ENCODE data around the gene THRAP3. TPM values are rescaled to one million over a fixed set of nuclear protein-coding genes. Genes with fewer than 3 reads are reported as not detected.

Gene THRAP3
- total and polyA plus RNA-seq, 2 experiments from 2014 or later = 127 to 161 TPM

DNA sequence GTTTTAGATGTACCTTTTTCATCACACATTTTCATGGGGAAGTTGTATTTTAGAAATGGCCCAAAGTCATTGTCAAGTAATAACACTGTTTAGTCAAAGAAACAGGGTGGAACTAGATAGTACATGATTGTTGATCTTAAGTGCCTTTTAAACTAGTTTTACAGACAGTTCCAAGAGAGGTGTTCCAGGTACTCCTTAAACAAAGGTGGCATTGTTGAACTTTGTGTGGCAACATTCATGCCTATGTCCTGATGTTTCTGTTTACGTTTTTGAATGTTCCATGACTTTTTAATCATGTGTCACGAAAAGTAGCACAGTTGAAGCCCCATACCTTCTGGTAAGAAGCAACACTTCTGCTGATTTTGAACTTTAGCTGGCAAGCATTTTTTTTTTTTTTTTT lies 72.8 kb downstream of the THRAP3 start:
- no peak for ATAC-seq
- H3K36me3 ChIP-seq (ENCODE audit: insufficient read depth) = peaks cover 65% of the 10 kb centered on the region

DNA sequence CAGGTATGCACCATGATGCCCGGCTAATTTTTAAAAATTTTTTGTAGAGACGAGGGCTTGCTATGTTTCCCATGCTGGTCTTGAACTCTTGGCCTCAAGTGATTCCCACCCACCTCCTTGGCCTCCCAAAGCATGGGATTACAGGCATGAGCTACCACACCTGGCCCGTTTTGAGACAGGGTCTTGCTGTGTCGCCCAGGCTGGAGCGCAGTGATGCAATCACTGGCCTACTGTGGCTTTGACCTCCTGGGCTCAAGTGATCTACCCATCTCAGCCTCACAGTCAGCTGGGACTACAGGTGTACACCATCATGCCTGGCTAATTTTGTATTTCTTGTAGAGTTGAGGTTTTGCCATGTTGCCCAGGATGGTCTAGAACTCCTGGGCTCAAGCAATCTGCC lies 74.4 kb downstream of the THRAP3 start:
- peaks cover 58% of the 10 kb centered on the region for H3K36me3 ChIP-seq (ENCODE audit: insufficient read depth)
- H3K9me3 Mint-ChIP-seq = no peaks in the 10 kb centered on the region

More for the DNA sequence above, 72.8 kb downstream of the THRAP3 start:
- no peaks in the 10 kb centered on the region for H3K4me1 ChIP-seq (ENCODE audit: insufficient read depth)
- no peaks in the 10 kb centered on the region for H3K27me3 ChIP-seq (ENCODE audit: insufficient read depth)
- Mint-ChIP-seq H3K36me3 (ENCODE audit: low read depth) (peaks cover 90% of the 10 kb centered on the region), H3K27ac (no peak overlapping the region), H3K9me3 (no peaks in the 10 kb centered on the region), H3K27me3 (ENCODE audit: insufficient read depth, low read depth, poor library complexity) (peaks cover 11% of the 10 kb centered on the region), H3K4me1 (no peaks in the 10 kb centered on the region; the same call in 2 of the 3 replicates), H3K4me3 (no peak overlapping the region)
- H3K9me2 ChIP-seq (ENCODE audit: insufficient read depth) = no peaks in the 10 kb centered on the region
- H3K27ac ChIP-seq (ENCODE audit: low read depth) = no peak overlapping the region
- no peak overlapping the region for H2AFZ ChIP-seq
- no peak overlapping the region for H3K4me3 ChIP-seq
- peaks cover 15% of the 10 kb centered on the region; the same call in 1 of the 2 replicates for H4K20me1 ChIP-seq (replicated peaks; ENCODE audit: insufficient read depth)
- peaks cover 5% of the 10 kb centered on the region; the same call in 1 of the 2 replicates for H3F3A ChIP-seq (replicated peaks; ENCODE audit: low read depth)
- H3K4me2 ChIP-seq = no peak overlapping the region
- TF ChIP-seq NANOG (IDR thresholded peaks at IDR 0.05; ENCODE audit: borderline replicate concordance) (no peak), ZNF331 (CRISPR knock-in tag; IDR thresholded peaks at IDR 0.05; ENCODE audit: low read depth) (no peak), EZH2 (IDR thresholded peaks at IDR 0.05; ENCODE audit: low read depth, unreplicated experiment) (no peak), POLR2AphosphoS5 (IDR thresholded peaks at IDR 0.05; ENCODE audit: low read depth) (no peak)
- TF ChIP-seq, protein P1, sequence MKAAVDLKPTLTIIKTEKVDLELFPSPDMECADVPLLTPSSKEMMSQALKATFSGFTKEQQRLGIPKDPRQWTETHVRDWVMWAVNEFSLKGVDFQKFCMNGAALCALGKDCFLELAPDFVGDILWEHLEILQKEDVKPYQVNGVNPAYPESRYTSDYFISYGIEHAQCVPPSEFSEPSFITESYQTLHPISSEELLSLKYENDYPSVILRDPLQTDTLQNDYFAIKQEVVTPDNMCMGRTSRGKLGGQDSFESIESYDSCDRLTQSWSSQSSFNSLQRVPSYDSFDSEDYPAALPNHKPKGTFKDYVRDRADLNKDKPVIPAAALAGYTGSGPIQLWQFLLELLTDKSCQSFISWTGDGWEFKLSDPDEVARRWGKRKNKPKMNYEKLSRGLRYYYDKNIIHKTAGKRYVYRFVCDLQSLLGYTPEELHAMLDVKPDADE (IDR thresholded peaks at IDR 0.05) = no peak
- 0 out of 2 replicates have a peak, but pooled peaks cover 4% of the 10 kb centered on the region for H3K79me2 ChIP-seq (replicated peaks; ENCODE audit: insufficient read depth)
- DNase-seq (ENCODE audit: low spot score) = no peak

More for the DNA sequence above, 74.4 kb downstream of the THRAP3 start:
- Histone ChIP-seq H3K27ac (ENCODE audit: low read depth) (no peak overlapping the region), H2AFZ (no peak overlapping the region), H3K4me1 (ENCODE audit: insufficient read depth) (no peaks in the 10 kb centered on the region), H3K79me2 (replicated peaks; ENCODE audit: insufficient read depth) (0 out of 2 replicates have a peak, but pooled peaks cover 4% of the 10 kb centered on the region), H4K20me1 (replicated peaks; ENCODE audit: insufficient read depth) (peaks cover 15% of the 10 kb centered on the region; the same call in 1 of the 2 replicates), H3K27me3 (ENCODE audit: insufficient read depth) (no peaks in the 10 kb centered on the region), H3F3A (replicated peaks; ENCODE audit: low read depth) (peaks cover 5% of the 10 kb centered on the region; the same call in 1 of the 2 replicates), H3K4me3 (no peak overlapping the region), H3K4me2 (no peak overlapping the region), H3K9me2 (ENCODE audit: insufficient read depth) (no peaks in the 10 kb centered on the region)
- H3K27ac Mint-ChIP-seq = no peak overlapping the region
- H3K36me3 Mint-ChIP-seq (ENCODE audit: low read depth) = peaks cover 89% of the 10 kb centered on the region
- H3K4me1 Mint-ChIP-seq = no peaks in the 10 kb centered on the region; the same call in 2 of the 3 replicates
- no peak for DNase-seq (ENCODE audit: low spot score)
- TF ChIP-seq POLR2AphosphoS5 (IDR thresholded peaks at IDR 0.05; ENCODE audit: low read depth) (no peak), EZH2phosphoT487 (IDR thresholded peaks at IDR 0.05; ENCODE audit: unreplicated experiment) (no peak), EZH2 (IDR thresholded peaks at IDR 0.05; ENCODE audit: low read depth, unreplicated experiment) (no peak), JUNB (IDR thresholded peaks at IDR 0.05; ENCODE audit: unreplicated experiment) (no peak), NANOG (IDR thresholded peaks at IDR 0.05; ENCODE audit: borderline replicate concordance) (no peak)
- TF ChIP-seq, protein P1 (IDR thresholded peaks at IDR 0.05) = no peak
- TF ChIP-seq, protein P2, sequence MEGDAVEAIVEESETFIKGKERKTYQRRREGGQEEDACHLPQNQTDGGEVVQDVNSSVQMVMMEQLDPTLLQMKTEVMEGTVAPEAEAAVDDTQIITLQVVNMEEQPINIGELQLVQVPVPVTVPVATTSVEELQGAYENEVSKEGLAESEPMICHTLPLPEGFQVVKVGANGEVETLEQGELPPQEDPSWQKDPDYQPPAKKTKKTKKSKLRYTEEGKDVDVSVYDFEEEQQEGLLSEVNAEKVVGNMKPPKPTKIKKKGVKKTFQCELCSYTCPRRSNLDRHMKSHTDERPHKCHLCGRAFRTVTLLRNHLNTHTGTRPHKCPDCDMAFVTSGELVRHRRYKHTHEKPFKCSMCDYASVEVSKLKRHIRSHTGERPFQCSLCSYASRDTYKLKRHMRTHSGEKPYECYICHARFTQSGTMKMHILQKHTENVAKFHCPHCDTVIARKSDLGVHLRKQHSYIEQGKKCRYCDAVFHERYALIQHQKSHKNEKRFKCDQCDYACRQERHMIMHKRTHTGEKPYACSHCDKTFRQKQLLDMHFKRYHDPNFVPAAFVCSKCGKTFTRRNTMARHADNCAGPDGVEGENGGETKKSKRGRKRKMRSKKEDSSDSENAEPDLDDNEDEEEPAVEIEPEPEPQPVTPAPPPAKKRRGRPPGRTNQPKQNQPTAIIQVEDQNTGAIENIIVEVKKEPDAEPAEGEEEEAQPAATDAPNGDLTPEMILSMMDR (conservative IDR thresholded peaks at IDR 0.05; ENCODE audit: low read depth in 2 of 2) = no peak
- no peak for ATAC-seq
- no peak overlapping the region for H3K4me3 Mint-ChIP-seq
- H3K27me3 Mint-ChIP-seq (ENCODE audit: insufficient read depth, low read depth, poor library complexity) = peaks cover 11% of the 10 kb centered on the region
